Superior temporal gyrus (tissue), 1 donor: ENCODE data around the gene OR5F1.

Experiments used
- DNase-seq: peaks from one replicate; pipeline ENCODE4 v3.0.0-alpha.2; 2016; ENCODE audit errors: extremely low spot score

The OR5F1 gene

DNA sequence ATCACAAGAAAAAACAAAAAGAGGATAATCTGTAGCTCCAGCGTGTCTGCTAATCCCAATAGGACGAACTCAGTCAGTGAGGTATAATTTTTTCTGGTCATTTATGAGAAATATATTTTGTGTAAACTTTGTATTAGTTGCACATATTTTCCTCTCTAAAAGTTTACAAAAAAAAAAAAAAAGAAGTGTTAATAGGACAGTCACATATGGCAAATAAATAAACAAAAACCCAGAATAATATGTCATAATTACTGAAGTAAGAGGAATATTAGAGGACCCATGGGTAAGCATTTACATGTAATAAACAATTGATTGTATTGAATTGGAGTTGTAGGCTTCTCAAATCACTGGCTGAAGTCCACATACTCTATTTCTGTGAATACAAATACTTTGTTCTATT lies at the start of gene OR5F1:
TSS of gene OR5F1 (minus strand) at position 101 of the 400 bp plus-strand sequence. CDS start at position 101, 0 bp downstream.
- no peak for DNase-seq

DNA sequence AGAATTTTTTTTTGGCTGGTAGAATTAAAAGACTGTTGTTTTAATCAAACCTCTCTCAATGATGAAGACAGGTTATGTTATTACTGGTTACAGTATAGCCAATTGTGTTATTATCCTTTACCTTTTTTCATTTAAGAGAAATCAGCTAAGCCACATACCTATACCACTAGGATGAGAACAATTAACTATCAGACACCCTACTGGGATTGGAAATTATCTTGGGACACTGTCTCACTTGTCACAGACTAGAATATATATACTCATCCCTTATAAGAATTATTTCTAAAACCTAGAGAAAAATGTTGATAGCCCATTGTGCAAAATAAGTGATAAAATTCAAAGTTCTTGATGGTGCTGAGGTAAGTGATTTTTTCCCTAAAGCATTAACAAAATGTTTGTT lies 32.9 kb upstream of the OR5F1 start, which contains the start of gene OR5AS1:
TSS of gene OR5AS1 (plus strand) at position 301 of the 400 bp plus-strand sequence. CDS start 2,765 bp downstream, outside the sequence.
- DNase-seq, result no peak

DNA sequence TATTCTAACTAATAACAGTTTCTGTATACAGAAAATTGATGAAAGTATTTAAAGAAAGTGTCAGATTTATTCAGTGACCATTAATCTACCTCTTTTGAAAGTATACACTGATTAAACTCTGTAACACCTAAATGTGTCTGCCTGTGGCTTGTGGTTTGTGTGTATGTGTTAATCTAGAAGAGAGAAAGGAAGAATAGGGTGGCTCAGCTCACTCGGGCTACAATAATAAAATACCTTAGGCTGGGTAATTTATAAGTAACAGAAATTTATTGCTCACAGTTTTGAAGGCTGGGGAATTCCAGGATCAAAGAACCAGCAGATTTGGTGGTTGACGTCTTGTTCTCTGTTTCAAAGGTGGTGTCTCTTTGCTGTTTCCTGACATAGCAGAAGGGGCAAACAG lies 19.4 kb upstream of the OR5F1 start:
- DNase-seq, result no peak

- DNase-seq, result no peak
These were observed 16.3 kb upstream of the OR5F1 start for GRCh38 chr11:56010716-56011115.

DNA sequence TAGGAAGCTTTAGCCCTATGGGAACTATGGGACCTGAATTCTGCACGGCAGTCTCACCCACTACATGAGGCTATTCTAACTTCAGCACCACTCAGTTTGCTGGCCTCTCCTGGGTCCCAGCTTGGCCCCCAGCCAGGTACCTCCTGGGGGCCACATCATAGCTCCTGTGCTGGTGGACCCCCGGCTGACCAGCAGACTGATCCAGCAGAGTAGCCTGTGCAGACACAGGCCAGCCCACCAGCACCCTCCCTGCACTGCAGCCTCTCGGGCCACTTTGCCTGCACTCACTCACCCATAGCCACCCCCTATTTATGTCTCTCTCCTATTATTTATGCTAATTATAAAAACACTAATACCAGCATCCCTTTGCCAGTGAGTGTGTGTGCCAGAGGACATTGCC lies 23.5 kb downstream of the OR5F1 start:
- no peak for DNase-seq

GRCh38 chr11:55969845-55970244 lies 24.6 kb downstream of the OR5F1 start, which contains the start of gene OR10AG1:
TSS of gene OR10AG1 (minus strand) at chr11:55969945. CDS start at chr11:55969907, 38 bp downstream.
- no peak for DNase-seq

GRCh38 chr11:55967914-55968313 lies 26.5 kb downstream of the OR5F1 start:
- no peak for DNase-seq

DNA sequence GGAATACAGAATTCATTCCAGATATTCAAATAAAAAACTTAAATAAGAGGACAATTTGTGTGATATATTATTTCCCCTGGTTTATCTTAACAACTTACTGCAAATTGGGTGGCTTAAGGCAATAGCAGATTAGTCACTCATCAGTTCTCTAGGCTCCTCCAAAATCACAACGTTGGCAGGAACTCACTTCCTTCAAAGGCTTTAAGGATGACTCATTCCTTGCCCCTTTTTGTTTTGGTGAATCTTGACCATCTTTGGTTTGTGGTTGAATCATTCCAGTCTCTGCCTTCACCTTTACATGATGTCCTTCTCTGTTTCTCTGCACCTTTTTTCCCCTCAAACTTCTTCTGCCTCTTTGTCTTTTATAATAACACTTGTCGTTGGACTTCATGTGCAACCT lies 28.0 kb downstream of the OR5F1 start:
- no peak for DNase-seq

DNA sequence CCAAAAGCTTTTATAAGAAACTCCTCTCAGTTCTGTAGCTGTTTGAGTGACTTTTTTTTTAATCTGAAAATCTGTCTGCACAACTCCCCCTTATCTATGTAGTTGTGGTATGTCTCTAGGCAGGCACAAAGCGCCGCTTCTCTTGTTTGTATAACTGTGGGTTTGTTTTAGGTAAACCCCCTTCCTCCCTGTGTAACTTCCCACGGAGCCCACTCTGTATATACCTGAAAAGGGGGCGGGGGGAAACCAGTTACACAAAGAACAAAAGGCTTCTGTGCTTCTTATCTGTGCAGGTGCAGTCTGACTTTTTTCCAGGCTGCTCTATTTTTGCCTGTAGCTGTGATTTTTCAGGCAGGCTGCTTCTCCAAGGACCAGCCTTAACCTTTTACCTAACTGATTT lies 37.9 kb downstream of the OR5F1 start:
- no peak for DNase-seq

GRCh38 chr11:55949330-55949729 lies 45.1 kb downstream of the OR5F1 start:
- DNase-seq, result no peak
